ENCODE data around the gene MEGF9. TPM values are rescaled to one million over a fixed set of nuclear protein-coding genes. Genes with fewer than 3 reads are reported as not detected.
"Not testable (repeated sequence)": the region's sequence is repeated elsewhere in the genome, so short reads cannot be mapped to it uniquely, and the experiment has no call there.

The MEGF9 gene
- total RNA-seq, 2 experiments from 2014 or later = 5.1 to 10.2 TPM

DNA sequence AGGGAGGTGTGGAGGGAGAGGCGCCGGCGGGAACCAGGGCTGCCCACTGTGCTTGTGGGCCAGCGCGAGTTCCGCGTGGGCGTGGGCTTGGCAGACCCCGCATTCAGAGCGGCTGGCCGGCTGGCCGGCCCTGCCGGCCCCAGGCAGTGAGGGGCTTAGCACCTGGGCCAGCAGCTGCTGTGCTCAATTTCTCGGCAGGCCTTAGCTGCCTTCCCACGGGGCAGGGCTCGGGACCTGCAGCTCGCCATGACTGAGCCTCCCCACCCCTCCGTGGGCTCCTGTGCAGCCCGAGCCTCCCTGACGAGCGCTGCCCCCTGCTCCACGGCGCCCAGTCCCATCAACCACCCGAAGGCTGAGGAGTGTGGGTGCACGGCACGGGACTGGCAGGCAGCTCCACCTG is 32.1 kb upstream of the MEGF9 start:
- H2AFZ ChIP-seq (ENCODE audit: low read length); CTCF ChIA-PET (ENCODE audit: unreplicated experiment); H3K36me3 ChIP-seq (ENCODE audit: insufficient read depth, low read length); H3K4me1 ChIP-seq (ENCODE audit: insufficient read depth, low read length, poor library complexity, severe bottlenecking); H3K9me3 ChIP-seq (ENCODE audit: low read length); H4K20me1 ChIP-seq (ENCODE audit: insufficient read depth, low read length); H3K27ac ChIP-seq (ENCODE audit: low read depth, low read length, poor library complexity, severe bottlenecking); BruUV-seq (replicated peaks); DNase-seq (ENCODE audit: low spot score); intact Hi-C loops (cut with micrococcal nuclease; ENCODE audit: unreplicated experiment); H3K79me2 ChIP-seq (ENCODE audit: insufficient read depth, low read depth, low read length); H3K9me2 ChIP-seq (ENCODE audit: insufficient read depth, low read length); H3K4me2 ChIP-seq (ENCODE audit: low read length); H3K4me3 ChIP-seq (ENCODE audit: low read depth, low read length, poor library complexity, severe bottlenecking); POLR2A ChIA-PET: not testable (repeated sequence)

DNA sequence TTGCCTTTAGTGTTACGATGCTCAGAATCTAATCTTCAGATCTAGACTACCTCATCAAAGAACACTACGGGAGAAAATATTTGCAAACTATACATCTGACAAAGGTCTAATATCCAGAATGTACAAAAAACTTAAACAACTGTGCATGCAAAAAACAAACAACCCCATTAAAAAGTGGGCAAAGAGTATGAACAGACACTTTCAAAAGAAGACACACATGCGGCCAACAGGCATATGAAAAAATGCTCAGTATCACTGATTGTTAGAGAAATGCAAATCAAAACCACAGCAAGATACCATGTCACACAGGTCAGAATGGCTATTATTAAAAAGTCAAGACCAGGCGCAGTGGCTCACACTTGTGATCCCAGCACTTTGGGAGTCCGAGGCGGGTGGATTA is 31.0 kb upstream of the MEGF9 start:
- BruUV-seq (replicated peaks) = no TSS peak
- POLR2A ChIA-PET = interaction anchor here (0.6 to 0.7 kb wide), 3 partner anchors 10 to 965 kb away, joined by 3 to 4 read pairs (median 3); no protein-coding TSS in a partner anchor
- Histone ChIP-seq H4K20me1 (ENCODE audit: insufficient read depth, low read length) (no peaks in the 10 kb centered on the region), H3K9me3 (ENCODE audit: low read length) (no peaks in the 10 kb centered on the region), H3K79me2 (ENCODE audit: insufficient read depth, low read depth, low read length) (no peaks in the 10 kb centered on the region), H3K9me2 (ENCODE audit: insufficient read depth, low read length) (no peaks in the 10 kb centered on the region), H3K27ac (ENCODE audit: low read depth, low read length, poor library complexity, severe bottlenecking) (no peak overlapping the region), H3K4me2 (ENCODE audit: low read length) (no peak overlapping the region), H3K4me3 (ENCODE audit: low read depth, low read length, poor library complexity, severe bottlenecking) (no peak overlapping the region), H2AFZ (ENCODE audit: low read length) (no peak overlapping the region), H3K4me1 (ENCODE audit: insufficient read depth, low read length, poor library complexity, severe bottlenecking) (no peaks in the 10 kb centered on the region), H3K36me3 (ENCODE audit: insufficient read depth, low read length) (no peaks in the 10 kb centered on the region)
- intact Hi-C loops (cut with micrococcal nuclease; ENCODE audit: unreplicated experiment) = no loop called here
- no peak for DNase-seq (ENCODE audit: low spot score)
- CTCF ChIA-PET (ENCODE audit: unreplicated experiment) = no interaction called here
- TF ChIP-seq, protein P1, sequence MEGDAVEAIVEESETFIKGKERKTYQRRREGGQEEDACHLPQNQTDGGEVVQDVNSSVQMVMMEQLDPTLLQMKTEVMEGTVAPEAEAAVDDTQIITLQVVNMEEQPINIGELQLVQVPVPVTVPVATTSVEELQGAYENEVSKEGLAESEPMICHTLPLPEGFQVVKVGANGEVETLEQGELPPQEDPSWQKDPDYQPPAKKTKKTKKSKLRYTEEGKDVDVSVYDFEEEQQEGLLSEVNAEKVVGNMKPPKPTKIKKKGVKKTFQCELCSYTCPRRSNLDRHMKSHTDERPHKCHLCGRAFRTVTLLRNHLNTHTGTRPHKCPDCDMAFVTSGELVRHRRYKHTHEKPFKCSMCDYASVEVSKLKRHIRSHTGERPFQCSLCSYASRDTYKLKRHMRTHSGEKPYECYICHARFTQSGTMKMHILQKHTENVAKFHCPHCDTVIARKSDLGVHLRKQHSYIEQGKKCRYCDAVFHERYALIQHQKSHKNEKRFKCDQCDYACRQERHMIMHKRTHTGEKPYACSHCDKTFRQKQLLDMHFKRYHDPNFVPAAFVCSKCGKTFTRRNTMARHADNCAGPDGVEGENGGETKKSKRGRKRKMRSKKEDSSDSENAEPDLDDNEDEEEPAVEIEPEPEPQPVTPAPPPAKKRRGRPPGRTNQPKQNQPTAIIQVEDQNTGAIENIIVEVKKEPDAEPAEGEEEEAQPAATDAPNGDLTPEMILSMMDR (conservative IDR thresholded peaks at IDR 0.05; ENCODE audit: low read length) = no peak
- no peak for TF ChIP-seq EZH2phosphoT487 (IDR thresholded peaks at IDR 0.05; ENCODE audit: borderline replicate concordance, low read depth, low read length)

DNA sequence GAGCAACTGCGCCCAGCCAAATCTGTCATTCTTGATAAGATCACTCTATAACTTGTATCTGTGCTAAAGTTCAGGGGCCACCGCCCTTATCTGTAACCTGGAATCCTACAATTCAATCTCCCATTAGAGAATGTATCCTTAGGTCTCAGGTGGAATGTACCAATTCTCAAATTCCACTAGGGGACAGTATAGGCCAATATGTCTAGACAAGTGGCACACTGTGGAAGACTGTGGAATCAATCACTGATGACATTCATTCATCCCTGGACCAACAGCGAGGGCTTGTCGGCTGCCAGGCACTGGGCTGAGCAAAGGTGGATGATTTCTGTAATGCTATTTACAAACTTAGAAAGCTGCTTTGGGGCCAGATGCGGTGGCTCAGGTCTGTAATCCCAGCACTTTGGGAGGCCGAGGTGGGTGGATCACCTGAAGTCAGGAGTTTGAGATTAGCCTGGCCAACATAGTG is 28.7 kb upstream of the MEGF9 start:
- DNase-seq (ENCODE audit: low spot score) = peak; percentile 72

More for the DNA sequence above, 28.7 kb upstream of the MEGF9 start:
- ChIA-PET CTCF (ENCODE audit: unreplicated experiment) (no interaction called here), POLR2A (interaction anchor here (0.6 kb wide), 1 partner anchor 477 kb away, joined by 3 read pairs; no protein-coding TSS in a partner anchor)
- H3K36me3 ChIP-seq (ENCODE audit: insufficient read depth, low read length) = no peaks in the 10 kb centered on the region
- no peak overlapping the region for H3K4me2 ChIP-seq (ENCODE audit: low read length)
- H3K4me1 ChIP-seq (ENCODE audit: insufficient read depth, low read length, poor library complexity, severe bottlenecking) = no peaks in the 10 kb centered on the region
- BruUV-seq (replicated peaks) = no TSS peak
- H3K79me2 ChIP-seq (ENCODE audit: insufficient read depth, low read depth, low read length) = no peaks in the 10 kb centered on the region
- TF ChIP-seq, protein P1 (conservative IDR thresholded peaks at IDR 0.05; ENCODE audit: low read length) = peak; percentile 84
- no peak for TF ChIP-seq EZH2phosphoT487 (IDR thresholded peaks at IDR 0.05; ENCODE audit: borderline replicate concordance, low read depth, low read length)
- intact Hi-C loops (cut with micrococcal nuclease; ENCODE audit: unreplicated experiment) = loop anchor here (5.0 kb wide), 1 partner anchor 126 kb away; no protein-coding TSS in a partner anchor
- no peaks in the 10 kb centered on the region for H3K9me2 ChIP-seq (ENCODE audit: insufficient read depth, low read length)
- no peak overlapping the region for H3K27ac ChIP-seq (ENCODE audit: low read depth, low read length, poor library complexity, severe bottlenecking)
- H3K4me3 ChIP-seq (ENCODE audit: low read depth, low read length, poor library complexity, severe bottlenecking) = no peak overlapping the region
- no peak overlapping the region for H2AFZ ChIP-seq (ENCODE audit: low read length)
- H4K20me1 ChIP-seq (ENCODE audit: insufficient read depth, low read length) = no peaks in the 10 kb centered on the region
- no peaks in the 10 kb centered on the region for H3K9me3 ChIP-seq (ENCODE audit: low read length)

Data from OCI-LY7 (cell line).